HEK293 (cell line): ENCODE results near the gene NGLY1.
A peak's percentile ranks its signal among the peaks of the same experiment; 100 is the strongest.

Source experiments
- ATF2 ChIP-seq: fragments of 450-650 bp; formaldehyde crosslinking; IDR thresholded peaks from 2 replicates; pipeline ENCODE4 v1.5.1; 2016; ENCODE audit warnings: missing biosample characterization, missing genetic modification characterization, low read depth
- ELK4 ChIP-seq: IDR thresholded peaks from 2 replicates; pipeline ENCODE4 v1.6.1; 2011; ENCODE audit warnings: mild to moderate bottlenecking, low read depth, low read length, borderline replicate concordance
- IKZF3 ChIP-seq: fragments of 450-650 bp; IDR thresholded peaks from 2 replicates; pipeline ENCODE4 v1.5.0; 2018; ENCODE audit warnings: missing biosample characterization, mild to moderate bottlenecking, missing genetic modification characterization, moderate library complexity
- PRDM1 ChIP-seq: fragments of 450-650 bp; formaldehyde crosslinking; IDR thresholded peaks from 2 replicates; pipeline ENCODE4; 2016; ENCODE audit warnings: missing biosample characterization, missing genetic modification characterization
- PRDM6 ChIP-seq: fragments of 450-650 bp; formaldehyde crosslinking; IDR thresholded peaks from 2 replicates; pipeline ENCODE4 v1.5.1; 2017; ENCODE audit warnings: missing biosample characterization, missing genetic modification characterization
- SCRT1 ChIP-seq: fragments of 450-650 bp; formaldehyde crosslinking; IDR thresholded peaks from 2 replicates; pipeline ENCODE4 v1.5.1; 2016; ENCODE audit warnings: missing biosample characterization, missing genetic modification characterization, borderline replicate concordance
- ZBTB17 ChIP-seq: fragments of 450-650 bp; formaldehyde crosslinking; IDR thresholded peaks from 2 replicates; pipeline ENCODE4 v1.5.1; 2016; ENCODE audit warnings: missing biosample characterization, missing genetic modification characterization
- ZFHX2 ChIP-seq: fragments of 450-650 bp; formaldehyde crosslinking; conservative IDR thresholded peaks from 2 replicates; pipeline ENCODE4 v1.5.1; 2016; ENCODE audit warnings: missing biosample characterization, missing genetic modification characterization
- ZNF121 ChIP-seq: fragments of 450-650 bp; formaldehyde crosslinking; IDR thresholded peaks from 2 replicates; pipeline ENCODE4 v1.5.1; 2016; ENCODE audit warnings: missing biosample characterization, missing genetic modification characterization
- ZNF155 ChIP-seq: fragments of 450-650 bp; formaldehyde crosslinking; IDR thresholded peaks from 2 replicates; pipeline ENCODE4 v1.5.1; 2016; ENCODE audit warnings: missing biosample characterization, missing genetic modification characterization
- ZNF239 ChIP-seq: fragments of 450-650 bp; formaldehyde crosslinking; IDR thresholded peaks from 2 replicates; pipeline ENCODE4 v1.5.1; 2016; ENCODE audit warnings: missing biosample characterization, missing genetic modification characterization
- ZNF302 ChIP-seq: fragments of 450-650 bp; formaldehyde crosslinking; IDR thresholded peaks from 2 replicates; pipeline ENCODE4 v1.5.1; 2016; ENCODE audit warnings: missing biosample characterization, missing genetic modification characterization, low read depth
- ZNF398 ChIP-seq: fragments of 450-650 bp; formaldehyde crosslinking; IDR thresholded peaks from 2 replicates; pipeline ENCODE4 v1.5.1; 2017; ENCODE audit warnings: missing biosample characterization, missing genetic modification characterization
- ZNF426 ChIP-seq: fragments of 450-650 bp; formaldehyde crosslinking; IDR thresholded peaks from 2 replicates; pipeline ENCODE4 v1.5.1; 2017; ENCODE audit warnings: missing biosample characterization, missing genetic modification characterization, mild to moderate bottlenecking, inconsistent platforms, moderate library complexity
- ZNF488 ChIP-seq: fragments of 450-650 bp; formaldehyde crosslinking; IDR thresholded peaks from 2 replicates; pipeline ENCODE4 v1.5.1; 2016; ENCODE audit warnings: missing biosample characterization, missing genetic modification characterization
- ZNF521 ChIP-seq: fragments of 450-650 bp; formaldehyde crosslinking; IDR thresholded peaks from 2 replicates; pipeline ENCODE4 v1.5.1; 2017; ENCODE audit warnings: missing biosample characterization, mild to moderate bottlenecking, missing genetic modification characterization
- ZNF548 ChIP-seq: fragments of 450-650 bp; formaldehyde crosslinking; IDR thresholded peaks from 2 replicates; pipeline ENCODE4 v1.5.1; 2016; ENCODE audit warnings: missing biosample characterization, missing genetic modification characterization
- ZNF558 ChIP-seq: fragments of 450-650 bp; formaldehyde crosslinking; IDR thresholded peaks from 2 replicates; pipeline ENCODE4 v1.5.1; 2016; ENCODE audit warnings: missing biosample characterization, missing genetic modification characterization
- ZNF664 ChIP-seq: fragments of 450-650 bp; formaldehyde crosslinking; IDR thresholded peaks from 2 replicates; pipeline ENCODE4 v1.5.1; 2016; ENCODE audit warnings: missing biosample characterization, missing genetic modification characterization
- ZNF768 ChIP-seq: fragments of 450-650 bp; formaldehyde crosslinking; IDR thresholded peaks from 2 replicates; pipeline ENCODE4 v1.5.1; 2018; ENCODE audit warnings: missing biosample characterization, mild to moderate bottlenecking, missing genetic modification characterization
- ZSCAN18 ChIP-seq: fragments of 450-650 bp; formaldehyde crosslinking; IDR thresholded peaks from 2 replicates; pipeline ENCODE4 v1.5.1; 2016; ENCODE audit warnings: missing biosample characterization, missing genetic modification characterization
- TF ChIP-seq, protein P1 (sequence below): fragments of 450-650 bp; formaldehyde crosslinking; IDR thresholded peaks from 2 replicates; pipeline ENCODE4 v1.5.1; 2016; ENCODE audit warnings: missing biosample characterization, missing genetic modification characterization
- TF ChIP-seq, protein P2 (sequence below): fragments of 450-650 bp; formaldehyde crosslinking; IDR thresholded peaks from 2 replicates; pipeline ENCODE4 v1.5.1; 2016; ENCODE audit warnings: missing biosample characterization, missing genetic modification characterization

NGLY1 gene

DNA sequence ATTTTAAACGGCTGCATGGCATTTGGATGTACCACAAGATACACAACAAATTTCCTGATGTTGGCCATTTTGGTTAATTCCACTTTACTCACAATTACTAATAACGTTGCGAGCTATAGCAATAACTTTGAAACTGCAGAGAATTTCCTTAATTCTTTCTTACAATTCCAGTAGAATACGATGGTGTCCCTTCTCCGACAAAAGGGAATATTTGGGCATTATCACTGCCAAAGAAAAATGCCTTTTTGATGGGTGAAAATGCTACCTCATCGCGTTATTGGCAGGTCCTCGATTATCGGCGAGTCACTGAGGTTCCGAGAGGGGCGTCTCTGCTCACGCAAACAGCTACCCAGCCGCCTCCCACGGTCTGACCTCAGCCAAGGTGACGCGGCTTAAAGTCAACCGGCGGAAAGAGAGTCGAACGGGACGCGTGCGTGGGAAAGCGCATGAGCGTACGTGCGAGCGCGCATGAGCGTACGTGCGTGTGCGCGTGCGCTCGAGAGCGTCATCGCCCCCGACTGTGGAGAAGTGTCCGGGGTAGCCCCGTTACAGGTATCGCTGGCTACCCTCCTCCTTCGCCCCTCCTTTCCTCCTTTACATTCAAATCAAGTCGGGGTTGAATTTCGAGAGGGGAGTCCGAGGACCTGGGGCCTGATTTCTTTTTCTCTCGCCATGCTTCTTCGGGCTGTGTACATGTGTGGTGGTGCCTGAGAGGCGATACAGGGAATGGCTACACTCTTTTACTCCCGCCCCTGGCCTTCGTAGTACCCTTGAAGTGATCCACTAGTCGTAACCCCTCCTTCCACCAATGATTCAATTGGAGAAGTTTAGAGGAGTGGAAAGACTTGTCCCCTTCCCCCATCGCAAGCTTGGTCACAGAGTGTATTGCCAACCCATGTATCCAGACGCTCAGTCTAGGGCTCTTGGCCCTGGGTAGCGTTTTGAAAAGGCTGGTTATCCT, 6.6 kb upstream of the NGLY1 start, which contains the start of gene OXSM (continued):
- TF ChIP-seq ZNF488 (tag by site-specific recombination) (no peak), ZNF548 (no peak), ZNF768 (tag by site-specific recombination) (no peak), ZNF664 (tag by site-specific recombination) (no peak), ZBTB17 (tag by site-specific recombination) (peak; percentile 83), ZNF521 (tag by site-specific recombination) (no peak), ZNF398 (tag by site-specific recombination) (peak; percentile 25; the same call in 1 of the 2 replicates), IKZF3 (tag by site-specific recombination) (no peak), ZNF302 (tag by site-specific recombination) (no peak), ZNF426 (no peak), ZFHX2 (tag by site-specific recombination) (peak; percentile 76), PRDM1 (tag by site-specific recombination) (peak; percentile 31; the same call in 1 of the 2 replicates), ZNF121 (tag by site-specific recombination) (no peak), ZNF239 (no peak), ELK4 (no peak), SCRT1 (tag by site-specific recombination) (no peak), ZSCAN18 (no peak), PRDM6 (tag by site-specific recombination) (no peak), ZNF155 (tag by site-specific recombination) (no peak), ZNF558 (no peak), ATF2 (no peak)
- TF ChIP-seq, protein P1, sequence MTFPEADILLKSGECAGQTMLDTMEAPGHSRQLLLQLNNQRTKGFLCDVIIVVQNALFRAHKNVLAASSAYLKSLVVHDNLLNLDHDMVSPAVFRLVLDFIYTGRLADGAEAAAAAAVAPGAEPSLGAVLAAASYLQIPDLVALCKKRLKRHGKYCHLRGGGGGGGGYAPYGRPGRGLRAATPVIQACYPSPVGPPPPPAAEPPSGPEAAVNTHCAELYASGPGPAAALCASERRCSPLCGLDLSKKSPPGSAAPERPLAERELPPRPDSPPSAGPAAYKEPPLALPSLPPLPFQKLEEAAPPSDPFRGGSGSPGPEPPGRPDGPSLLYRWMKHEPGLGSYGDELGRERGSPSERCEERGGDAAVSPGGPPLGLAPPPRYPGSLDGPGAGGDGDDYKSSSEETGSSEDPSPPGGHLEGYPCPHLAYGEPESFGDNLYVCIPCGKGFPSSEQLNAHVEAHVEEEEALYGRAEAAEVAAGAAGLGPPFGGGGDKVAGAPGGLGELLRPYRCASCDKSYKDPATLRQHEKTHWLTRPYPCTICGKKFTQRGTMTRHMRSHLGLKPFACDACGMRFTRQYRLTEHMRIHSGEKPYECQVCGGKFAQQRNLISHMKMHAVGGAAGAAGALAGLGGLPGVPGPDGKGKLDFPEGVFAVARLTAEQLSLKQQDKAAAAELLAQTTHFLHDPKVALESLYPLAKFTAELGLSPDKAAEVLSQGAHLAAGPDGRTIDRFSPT (tag by site-specific recombination): no peak
- TF ChIP-seq, protein P2, sequence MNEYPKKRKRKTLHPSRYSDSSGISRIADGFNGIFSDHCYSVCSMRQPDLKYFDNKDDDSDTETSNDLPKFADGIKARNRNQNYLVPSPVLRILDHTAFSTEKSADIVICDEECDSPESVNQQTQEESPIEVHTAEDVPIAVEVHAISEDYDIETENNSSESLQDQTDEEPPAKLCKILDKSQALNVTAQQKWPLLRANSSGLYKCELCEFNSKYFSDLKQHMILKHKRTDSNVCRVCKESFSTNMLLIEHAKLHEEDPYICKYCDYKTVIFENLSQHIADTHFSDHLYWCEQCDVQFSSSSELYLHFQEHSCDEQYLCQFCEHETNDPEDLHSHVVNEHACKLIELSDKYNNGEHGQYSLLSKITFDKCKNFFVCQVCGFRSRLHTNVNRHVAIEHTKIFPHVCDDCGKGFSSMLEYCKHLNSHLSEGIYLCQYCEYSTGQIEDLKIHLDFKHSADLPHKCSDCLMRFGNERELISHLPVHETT (tag by site-specific recombination): no peak
